HepG2 (cell line): ENCODE data around the gene NDUFB10. TPM values are rescaled to one million over a fixed set of nuclear protein-coding genes. Genes with fewer than 3 reads are reported as not detected.

Source experiments
- ESRRA ChIP-seq: sonication (generic); formaldehyde crosslinking; IDR thresholded peaks from 2 replicates; pipeline ENCODE4 v1.5.1; 2020; ENCODE audit warnings: mild to moderate bottlenecking, low read depth, missing genetic modification reagents
- HNRNPL ChIP-seq: fragments of 200-400 bp; formaldehyde crosslinking; IDR thresholded peaks from 2 replicates; pipeline ENCODE4 v1.6.1; 2017; ENCODE audit warnings: mild to moderate bottlenecking, low read depth, low read length
- NAIF1 ChIP-seq: sonication (generic); formaldehyde crosslinking; IDR thresholded peaks from 2 replicates; pipeline ENCODE4 v1.5.0; 2020; ENCODE audit warnings: mild to moderate bottlenecking, missing genetic modification reagents, borderline replicate concordance
- PITX1 ChIP-seq: sonication (generic); formaldehyde crosslinking; IDR thresholded peaks from 2 replicates; pipeline ENCODE4 v1.5.1; 2020; ENCODE audit warnings: mild to moderate bottlenecking, missing genetic modification reagents
- ZKSCAN5 ChIP-seq: sonication (generic); formaldehyde crosslinking; IDR thresholded peaks from 2 replicates; pipeline ENCODE4 v1.5.1; 2020; ENCODE audit warnings: mild to moderate bottlenecking, missing genetic modification reagents
- ZNF441 ChIP-seq: sonication (generic); formaldehyde crosslinking; IDR thresholded peaks from 2 replicates; pipeline ENCODE4 v1.7.0; 2021; ENCODE audit warnings: missing genetic modification reagents, borderline replicate concordance
- ZNF646 ChIP-seq: sonication (generic); formaldehyde crosslinking; IDR thresholded peaks from 2 replicates; pipeline ENCODE4 v1.9.0; 2021; ENCODE audit warnings: mild to moderate bottlenecking, missing genetic modification reagents
- polyA plus RNA-seq, 8 experiments: library from polyadenylated mRNA; depleted of rRNA in 3 of 8; stranded (reverse) in 7 of 8; unstranded in 1 of 8; fragments of >200 nt; fragmentation: Illumina TruSeq in 4 of 8; extraction: Trizol in 4 of 8; gene quantifications; 2 replicates each; pipeline versions ENCODE4 v1.2.1 to v1.2.3, GENCODE V29; 2011 to 2016; ENCODE audit warnings: low read depth in 4 of 8, missing spikeins in 1 of 8, mixed read lengths in 1 of 8; ENCODE audit not compliant: insufficient read depth in 1 of 8
- total RNA-seq, 5 experiments: library from RNA; depleted of rRNA; stranded (reverse); fragments of >200 nt; fragmentation: Illumina TruSeq; extraction: Trizol; gene quantifications; 2 replicates each; pipeline ENCODE4 v1.2.3, GENCODE V29; 2016; ENCODE audit warnings: low read depth in 1 of 5

NDUFB10 gene
- total and polyA plus RNA-seq, 2 of the 13 experiments (the other 11 are each of a cell fraction or from before 2014, with no cell fraction given), result 68.6 to 157 TPM

DNA sequence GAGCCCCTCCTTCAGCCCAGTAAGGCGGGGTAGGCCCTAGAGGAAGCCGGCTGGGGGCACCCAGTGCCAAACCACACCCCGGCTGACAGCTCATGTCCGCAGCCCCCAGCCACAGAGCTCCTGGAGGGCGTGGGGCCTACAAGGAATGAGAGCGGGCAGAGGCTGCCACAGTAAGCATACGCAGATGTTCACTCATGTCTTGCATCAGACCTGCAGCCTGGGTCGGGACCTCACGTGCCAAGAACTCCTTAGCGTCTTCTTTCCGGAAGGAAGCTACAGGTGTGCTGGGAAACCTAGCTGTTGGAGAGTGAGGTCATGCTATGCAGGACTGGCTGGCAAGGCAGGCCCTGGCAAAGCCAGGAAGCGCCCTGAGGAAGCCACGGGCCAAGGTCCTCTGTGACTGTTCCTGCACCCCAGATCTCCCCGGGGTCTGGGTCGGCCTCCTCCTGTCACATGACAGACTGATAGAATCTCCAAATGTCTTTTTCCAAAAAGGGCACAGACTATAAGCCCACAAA lies 48.7 kb downstream of the NDUFB10 start (continued):
- TF ChIP-seq ZNF646 (no peak), ZKSCAN5 (CRISPR knock-in tag) (no peak), NAIF1 (CRISPR knock-in tag) (no peak), HNRNPL (no peak), ESRRA (CRISPR knock-in tag) (no peak), ZNF441 (CRISPR knock-in tag) (no peak), PITX1 (0 out of 2 replicates have a peak, but pooled peaks have one; percentile 4)
